Measurements from ENCODE around the gene GFI1.

DNA sequence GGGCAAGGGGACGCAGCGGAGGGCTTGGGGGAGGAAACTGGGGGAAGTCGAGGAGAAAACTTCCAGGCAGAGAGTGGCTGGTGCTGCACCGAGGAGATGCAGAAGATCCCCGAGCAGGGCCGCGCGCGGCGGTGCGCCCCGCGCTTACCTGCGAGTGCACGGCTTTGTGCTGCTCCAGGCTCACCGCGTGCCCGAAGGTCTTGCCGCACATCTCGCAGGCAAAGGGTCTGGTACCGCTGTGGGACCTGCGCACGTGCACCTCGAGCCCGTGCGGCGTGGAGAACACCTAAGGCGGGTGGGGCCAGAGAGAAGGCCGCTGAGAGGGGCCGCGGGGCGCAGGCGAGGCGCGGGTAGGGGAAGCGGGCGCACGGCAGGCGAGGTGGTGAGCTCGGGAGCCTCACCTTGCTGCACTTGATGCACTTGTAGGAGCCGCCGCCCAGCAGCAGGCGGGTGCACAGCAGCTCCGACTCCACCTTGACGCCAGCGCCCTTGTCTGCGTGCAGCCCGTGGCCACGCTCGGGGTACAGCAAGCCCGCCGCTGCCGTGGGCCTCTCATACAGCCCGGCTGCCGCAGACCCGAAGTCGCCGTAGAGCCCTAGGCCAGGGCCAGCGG is 6.4 kb downstream of the GFI1 start:
- TF ChIP-seq, protein P1, sequence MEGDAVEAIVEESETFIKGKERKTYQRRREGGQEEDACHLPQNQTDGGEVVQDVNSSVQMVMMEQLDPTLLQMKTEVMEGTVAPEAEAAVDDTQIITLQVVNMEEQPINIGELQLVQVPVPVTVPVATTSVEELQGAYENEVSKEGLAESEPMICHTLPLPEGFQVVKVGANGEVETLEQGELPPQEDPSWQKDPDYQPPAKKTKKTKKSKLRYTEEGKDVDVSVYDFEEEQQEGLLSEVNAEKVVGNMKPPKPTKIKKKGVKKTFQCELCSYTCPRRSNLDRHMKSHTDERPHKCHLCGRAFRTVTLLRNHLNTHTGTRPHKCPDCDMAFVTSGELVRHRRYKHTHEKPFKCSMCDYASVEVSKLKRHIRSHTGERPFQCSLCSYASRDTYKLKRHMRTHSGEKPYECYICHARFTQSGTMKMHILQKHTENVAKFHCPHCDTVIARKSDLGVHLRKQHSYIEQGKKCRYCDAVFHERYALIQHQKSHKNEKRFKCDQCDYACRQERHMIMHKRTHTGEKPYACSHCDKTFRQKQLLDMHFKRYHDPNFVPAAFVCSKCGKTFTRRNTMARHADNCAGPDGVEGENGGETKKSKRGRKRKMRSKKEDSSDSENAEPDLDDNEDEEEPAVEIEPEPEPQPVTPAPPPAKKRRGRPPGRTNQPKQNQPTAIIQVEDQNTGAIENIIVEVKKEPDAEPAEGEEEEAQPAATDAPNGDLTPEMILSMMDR (IDR thresholded peaks at IDR 0.05), result no peak
- no peak for TF ChIP-seq EP300 (IDR thresholded peaks at IDR 0.05; ENCODE audit: low read depth)
- no peak for TF ChIP-seq POLR2A (IDR thresholded peaks at IDR 0.05)
- TF ChIP-seq POLR2AphosphoS5 (IDR thresholded peaks at IDR 0.05), result no peak
